Anterior cingulate cortex (tissue), 58 donors: ENCODE measurements around the gene SLC13A5.

Source experiments
- DNase-seq, 58 donors: peaks; one replicate each; lab custom pipeline; 2025; lab: John Stamatoyannopoulos, UW

Gene SLC13A5

DNA sequence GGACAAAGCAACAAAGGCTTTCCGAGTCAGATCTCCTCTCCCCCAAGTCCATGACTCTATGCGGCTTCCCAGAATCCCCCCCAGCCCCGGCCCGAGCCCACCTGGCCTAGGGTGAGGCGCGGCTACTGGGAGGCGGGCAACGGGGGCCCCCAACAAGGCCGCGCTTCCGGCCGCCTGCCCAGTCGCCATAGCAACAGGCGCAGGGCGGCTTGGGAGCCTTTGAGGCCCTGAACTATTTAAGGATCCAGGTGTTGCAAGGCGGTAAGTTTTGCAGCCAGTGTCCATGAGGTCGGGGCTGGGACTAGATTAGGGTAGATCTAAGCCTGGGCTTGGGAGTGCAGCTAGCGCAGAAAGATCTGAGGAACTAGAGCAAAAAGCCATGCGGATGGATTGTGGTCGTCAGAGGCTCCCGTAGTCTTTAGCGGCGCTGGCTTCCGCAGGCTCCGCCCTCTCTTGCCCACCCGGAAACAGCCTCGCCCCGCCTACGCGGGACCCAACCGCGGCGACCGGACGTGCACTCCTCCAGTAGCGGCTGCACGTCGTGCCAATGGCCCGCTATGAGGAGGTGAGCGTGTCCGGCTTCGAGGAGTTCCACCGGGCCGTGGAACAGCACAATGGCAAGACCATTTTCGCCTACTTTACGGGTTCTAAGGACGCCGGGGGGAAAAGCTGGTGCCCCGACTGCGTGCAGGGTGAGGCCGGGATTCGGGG is 72.5 kb downstream of the SLC13A5 start, which contains the start of the genes KIAA0753 and TXNDC17:
Gene KIAA0753 (minus strand): TSS at position 176 of the 711 bp plus-strand sequence. CDS start 5,608 bp downstream, outside the sequence.
Gene TXNDC17 (plus strand): TSS at position 525 of the 711 bp plus-strand sequence. CDS start 23 bp downstream, at position 548.
- peak; percentile 55 to 95 (median 86) for DNase-seq

DNA sequence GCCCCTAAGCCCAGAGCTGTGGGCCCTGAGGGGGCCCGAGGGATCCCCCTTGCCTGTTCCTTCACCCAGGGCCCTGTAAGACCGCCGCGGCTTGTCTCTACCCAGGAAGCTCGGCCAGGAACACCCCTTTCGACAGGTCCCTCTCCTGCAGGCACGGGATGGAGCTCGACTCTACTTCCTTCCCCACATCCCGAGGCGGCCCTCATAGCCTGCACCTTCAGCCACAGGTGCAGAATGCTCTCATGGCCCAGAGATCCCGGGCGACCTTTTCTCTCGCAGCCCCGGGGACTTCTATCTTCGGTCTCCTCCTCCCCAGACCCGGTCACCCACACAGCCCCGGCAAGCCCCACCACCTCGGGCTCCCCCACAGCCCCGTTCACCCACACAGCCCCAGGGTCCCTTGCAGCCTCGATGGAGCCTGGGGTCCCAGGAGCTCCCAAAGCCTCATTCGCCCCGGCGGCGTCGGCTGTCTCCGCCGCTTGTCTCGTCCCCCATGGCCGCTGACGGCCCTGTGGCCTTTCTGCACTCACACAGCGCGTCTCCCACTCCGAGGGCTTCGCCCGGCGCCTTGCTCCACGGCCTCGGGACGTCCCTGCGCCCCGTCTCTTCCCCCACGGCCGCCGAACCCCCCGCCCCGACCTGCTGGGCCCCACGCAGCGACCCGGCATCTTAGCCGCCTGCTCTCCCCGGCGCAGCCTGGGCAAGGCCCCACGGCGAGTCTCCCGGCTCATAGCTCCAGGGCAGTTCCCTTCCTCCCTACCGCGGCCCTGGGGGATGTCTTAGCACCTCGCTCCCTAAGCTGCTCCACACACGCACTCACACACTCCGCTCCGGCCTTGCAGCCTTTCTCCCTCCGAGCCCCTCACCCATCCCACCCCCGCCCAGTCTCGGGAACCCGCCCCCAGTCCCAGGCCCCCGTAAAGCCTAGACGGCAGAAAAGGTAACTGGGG is 73.3 kb downstream of the SLC13A5 start:
- DNase-seq = peak in 6 of 58 donors; percentile 37 to 85 (median 69)

DNA sequence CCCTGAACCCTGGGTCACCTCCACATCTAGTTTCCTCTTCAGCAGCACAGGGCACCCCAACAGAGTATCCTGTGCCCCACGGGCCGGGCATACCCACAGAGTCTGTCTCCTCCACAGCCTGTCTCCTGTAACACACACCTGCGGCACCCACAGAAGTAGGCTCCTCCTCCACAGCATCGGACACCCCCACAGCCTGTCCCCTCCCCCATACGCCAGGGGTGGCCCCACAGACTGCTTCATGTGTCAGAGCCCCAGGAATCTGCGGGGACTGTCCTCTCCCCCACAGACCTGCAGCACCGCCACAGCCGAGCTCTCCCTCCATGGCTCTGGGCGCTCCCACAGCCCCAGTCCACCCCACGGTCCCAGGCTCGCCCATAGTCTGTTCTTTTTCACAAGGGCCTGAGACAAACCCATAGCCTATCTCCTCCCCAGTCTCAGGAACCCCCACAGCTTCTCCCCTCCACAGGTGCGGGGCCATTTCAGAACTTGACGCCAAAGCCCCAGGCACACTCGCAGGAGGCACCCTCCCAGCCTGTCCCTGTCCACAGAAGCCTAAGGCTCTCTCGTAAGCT is 74.1 kb downstream of the SLC13A5 start:
- DNase-seq = no peak

DNA sequence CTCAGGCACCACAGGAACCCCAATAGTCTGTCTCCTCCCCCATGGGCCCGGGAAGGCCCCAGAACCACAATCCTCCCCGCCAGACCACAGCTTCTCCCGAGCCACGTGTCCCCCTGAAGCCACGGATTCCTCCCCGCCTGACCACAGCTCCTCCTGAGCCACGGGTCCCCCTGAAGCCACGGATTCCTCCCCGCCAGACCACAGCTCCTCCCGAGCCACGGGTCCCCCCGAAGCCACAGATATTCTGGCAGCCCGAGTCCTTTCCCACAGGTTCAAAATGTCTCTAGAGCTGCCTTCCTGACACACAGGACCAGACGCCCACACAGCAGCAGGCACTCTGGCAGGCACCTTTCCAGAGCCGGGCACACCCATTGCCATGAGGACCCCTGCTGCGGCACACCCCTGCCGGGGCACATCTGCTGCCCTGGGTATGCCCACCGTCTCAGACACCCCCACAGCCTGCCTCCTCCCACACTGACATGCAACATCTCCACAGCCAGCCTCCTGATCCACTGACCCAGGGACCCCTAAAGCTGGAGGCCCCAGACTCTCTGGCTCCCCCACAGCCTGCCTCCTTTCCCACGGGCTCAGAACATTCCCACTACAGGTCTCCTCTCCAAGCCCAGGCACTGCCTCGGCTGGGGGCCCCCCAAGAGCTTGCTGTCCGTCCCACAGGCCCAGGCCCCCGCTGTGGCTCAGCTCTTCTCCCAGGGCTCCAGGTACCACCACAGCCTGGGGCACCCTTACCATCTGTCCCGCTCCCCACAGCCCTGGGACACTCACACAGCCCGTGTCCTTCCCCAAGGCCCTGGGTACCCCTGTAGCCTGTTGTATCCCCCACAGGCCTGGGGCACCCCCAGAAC is 74.9 kb downstream of the SLC13A5 start:
- DNase-seq = no peak

DNA sequence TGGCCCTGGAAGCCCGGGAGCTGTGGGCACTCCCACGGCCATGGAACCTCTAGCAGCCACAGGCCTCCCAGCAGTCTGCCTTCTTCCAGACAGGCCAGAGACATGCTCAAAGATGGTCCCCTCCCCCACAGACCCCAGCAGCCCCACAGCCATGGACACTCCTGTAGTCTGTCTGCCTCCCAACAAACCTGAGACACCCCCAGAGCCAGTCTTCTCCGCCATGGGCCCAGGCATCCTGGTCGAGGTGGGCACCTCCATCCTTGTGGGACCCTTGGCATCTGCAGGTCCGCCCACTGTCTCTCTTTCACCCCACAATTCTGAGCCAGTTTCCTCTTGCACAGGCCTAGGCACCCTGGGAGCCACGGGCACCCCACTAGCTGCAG is 75.7 kb downstream of the SLC13A5 start:
- DNase-seq = no peak

DNA sequence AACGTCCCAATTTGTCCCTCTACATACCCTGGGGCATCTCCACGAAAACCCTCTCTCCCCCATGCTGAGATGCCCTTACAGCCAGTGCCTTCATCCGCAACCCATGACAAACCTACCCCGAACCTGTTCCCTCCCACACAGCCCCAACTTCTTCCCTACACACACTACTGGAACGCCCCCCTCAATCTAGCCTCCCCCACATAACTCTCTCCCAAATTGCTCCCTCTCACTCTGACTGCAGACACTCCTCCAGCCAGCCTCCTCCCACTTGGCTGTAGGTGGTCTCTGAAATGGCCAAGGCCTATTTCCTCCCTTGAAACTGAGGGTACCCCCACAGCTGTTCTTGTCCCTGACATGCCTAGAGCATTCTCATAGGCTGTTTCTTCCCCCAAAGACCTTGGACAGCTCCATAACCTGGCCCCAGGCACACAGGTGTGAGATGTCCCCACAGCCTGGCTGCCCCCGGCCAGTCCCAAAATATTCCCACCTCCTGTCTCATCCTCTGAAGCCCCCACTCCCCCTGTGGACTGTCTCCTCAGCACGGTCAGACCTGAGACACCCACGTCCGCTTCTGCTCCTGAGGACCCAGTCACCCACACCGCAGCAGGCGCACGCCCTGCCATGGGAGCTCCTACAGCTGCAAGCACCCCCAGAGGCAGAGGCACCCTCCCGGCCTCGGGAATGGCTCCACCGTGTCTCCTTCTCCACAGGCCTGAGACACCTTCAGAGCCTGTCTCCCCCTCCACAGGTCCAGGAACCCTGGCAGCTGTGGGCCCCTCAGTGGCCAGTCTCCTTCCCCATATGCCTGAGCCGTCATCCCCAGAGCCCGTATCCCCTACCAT is 76.3 kb downstream of the SLC13A5 start:
- no peak for DNase-seq

DNA sequence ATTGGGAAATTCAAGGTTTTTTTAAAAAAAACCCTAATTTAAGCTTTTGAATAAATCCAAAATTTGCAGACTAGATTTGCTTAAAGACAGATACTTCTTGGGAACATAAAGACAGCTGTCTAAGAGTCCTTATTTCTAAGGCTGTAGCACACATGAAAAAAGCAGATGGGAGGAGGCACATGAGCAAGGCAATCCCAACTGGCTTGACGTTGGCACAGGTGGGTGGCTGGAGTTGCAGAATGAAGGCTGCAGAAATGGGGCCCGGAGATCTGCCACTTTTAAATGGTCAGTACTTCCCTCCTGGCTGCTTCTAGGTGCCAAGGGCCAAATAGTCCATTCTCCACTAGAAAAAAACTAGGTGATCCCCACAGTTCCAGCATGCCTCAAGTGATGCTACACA is 77.1 kb downstream of the SLC13A5 start:
- DNase-seq = peak in 2 of 58 donors; percentile 13 to 27
